Stimulated activated CD8-positive, alpha-beta memory T cell treated with anti-CD3 and anti-CD28 coated beads, Interleukin-12 subunit alpha, Interleukin-12 subunit beta, amount 100 ng/mL, for 4 hours (primary cell): Measurements from ENCODE around the gene VAV1.

Experiments
- DNase-seq: peaks from one replicate; pipeline ENCODE4 v3.0.0-alpha.2; 2020; ENCODE audit warnings: low read depth

Gene VAV1

GRCh38 chr19:6772028-6772865, at the start of gene VAV1:
Gene VAV1, plus strand, starts transcription at chr19:6772708. Its CDS starts 100 bp downstream, at chr19:6772808.
- DNase-seq: peak; percentile 72

GRCh38 chr19:6723108-6723618, 49.3 kb upstream of the VAV1 start:
- DNase-seq: no peak

- no peak for DNase-seq
Measured at GRCh38 chr19:6723738-6724137, 48.8 kb upstream of the VAV1 start.

GRCh38 chr19:6724631-6725492, 47.6 kb upstream of the VAV1 start:
- DNase-seq: no peak

- DNase-seq: no peak
Measured at GRCh38 chr19:6725513-6726231, 46.8 kb upstream of the VAV1 start.

- no peak for DNase-seq
Measured at GRCh38 chr19:6728346-6728745, 44.2 kb upstream of the VAV1 start.

- no peak for DNase-seq
Measured at GRCh38 chr19:6729573-6730152, 42.8 kb upstream of the VAV1 start.

- DNase-seq: no peak
Measured at GRCh38 chr19:6730153-6730804, 42.2 kb upstream of the VAV1 start.

GRCh38 chr19:6730941-6731670, 41.4 kb upstream of the VAV1 start:
- DNase-seq: no peak

- no peak for DNase-seq
Measured at GRCh38 chr19:6731822-6732221, 40.7 kb upstream of the VAV1 start.

GRCh38 chr19:6732803-6733337, 39.6 kb upstream of the VAV1 start:
- no peak for DNase-seq

GRCh38 chr19:6733338-6734095, 39.0 kb upstream of the VAV1 start:
- DNase-seq: no peak

GRCh38 chr19:6734096-6734696, 38.3 kb upstream of the VAV1 start:
- no peak for DNase-seq

GRCh38 chr19:6735181-6735911, 37.2 kb upstream of the VAV1 start:
- no peak for DNase-seq

- peak; percentile 51 for DNase-seq
Measured at GRCh38 chr19:6736169-6736916, 36.2 kb upstream of the VAV1 start.

GRCh38 chr19:6736917-6737283, 35.6 kb upstream of the VAV1 start:
- no peak for DNase-seq

GRCh38 chr19:6737284-6737872, 35.1 kb upstream of the VAV1 start, which contains the start of gene GPR108:
Gene GPR108, minus strand, starts transcription at chr19:6737580. Its CDS starts 4 bp downstream, at chr19:6737576.
- DNase-seq: peak; percentile 99
